NK-92 (cell line): ENCODE data around the gene NUAK2.
"Not testable (repeated sequence)": the region's sequence is repeated elsewhere in the genome, so short reads cannot be mapped to it uniquely, and the experiment has no call there.

Experiments used
- DNase-seq: peaks from one replicate; lab custom pipeline; 2025; ENCODE audit not compliant: unreplicated experiment; lab: John Stamatoyannopoulos, UW

Gene NUAK2

GRCh38 chr1:205298191-205298994 is 23.2 kb downstream of the NUAK2 start:
- no peak for DNase-seq

- DNase-seq: not testable (repeated sequence)
Observed at GRCh38 chr1:205297546-205298177, 23.9 kb downstream of the NUAK2 start.

- DNase-seq: no peak
Observed at GRCh38 chr1:205296154-205296553, 25.4 kb downstream of the NUAK2 start.

GRCh38 chr1:205294934-205295333 is 26.6 kb downstream of the NUAK2 start:
- no peak for DNase-seq

GRCh38 chr1:205294175-205294917 is 27.2 kb downstream of the NUAK2 start:
- DNase-seq: no peak

- no peak for DNase-seq
Observed at GRCh38 chr1:205293350-205294074, 28.0 kb downstream of the NUAK2 start.

- DNase-seq: no peak
Observed at GRCh38 chr1:205291596-205291995, 29.9 kb downstream of the NUAK2 start.

- peak; percentile 25 for DNase-seq
Observed at GRCh38 chr1:205287767-205288559, 33.6 kb downstream of the NUAK2 start.

- DNase-seq: no peak
Observed at GRCh38 chr1:205287076-205287475, 34.5 kb downstream of the NUAK2 start.

GRCh38 chr1:205286335-205286950 is 35.1 kb downstream of the NUAK2 start:
- DNase-seq: no peak

- DNase-seq: no peak
Observed at GRCh38 chr1:205285381-205286101, 36.0 kb downstream of the NUAK2 start.

GRCh38 chr1:205284420-205285144 is 37.0 kb downstream of the NUAK2 start:
- peak; percentile 44 for DNase-seq

- no peak for DNase-seq
Observed at GRCh38 chr1:205283270-205284147, 38.0 kb downstream of the NUAK2 start.

GRCh38 chr1:205280666-205281395 is 40.7 kb downstream of the NUAK2 start:
- DNase-seq: not testable (repeated sequence)

- no peak for DNase-seq
Observed at GRCh38 chr1:205279986-205280385, 41.6 kb downstream of the NUAK2 start.

GRCh38 chr1:205276689-205277065 is 44.9 kb downstream of the NUAK2 start:
- no peak for DNase-seq
